GM12864 (cell line): Measurements from ENCODE around the gene LILRB2.

Experiments used
- DNase-seq: peaks from one replicate; pipeline ENCODE4 v3.0.0-alpha.2; 2011; ENCODE audit warnings: low read depth
- H3K4me3 ChIP-seq: 2 replicates; pipeline ENCODE4 v1.5.1; 2011; ENCODE audit warnings: mild to moderate bottlenecking, low read depth, low read length, control low read depth
- TF ChIP-seq, protein P1 (sequence below): IDR thresholded peaks from 2 replicates; pipeline ENCODE4 v1.5.1; 2011; ENCODE audit warnings: low read depth, mild to moderate bottlenecking, moderate library complexity, low read length, control low read depth, inconsistent platforms; ENCODE audit errors: missing control alignments

LILRB2 gene

DNA sequence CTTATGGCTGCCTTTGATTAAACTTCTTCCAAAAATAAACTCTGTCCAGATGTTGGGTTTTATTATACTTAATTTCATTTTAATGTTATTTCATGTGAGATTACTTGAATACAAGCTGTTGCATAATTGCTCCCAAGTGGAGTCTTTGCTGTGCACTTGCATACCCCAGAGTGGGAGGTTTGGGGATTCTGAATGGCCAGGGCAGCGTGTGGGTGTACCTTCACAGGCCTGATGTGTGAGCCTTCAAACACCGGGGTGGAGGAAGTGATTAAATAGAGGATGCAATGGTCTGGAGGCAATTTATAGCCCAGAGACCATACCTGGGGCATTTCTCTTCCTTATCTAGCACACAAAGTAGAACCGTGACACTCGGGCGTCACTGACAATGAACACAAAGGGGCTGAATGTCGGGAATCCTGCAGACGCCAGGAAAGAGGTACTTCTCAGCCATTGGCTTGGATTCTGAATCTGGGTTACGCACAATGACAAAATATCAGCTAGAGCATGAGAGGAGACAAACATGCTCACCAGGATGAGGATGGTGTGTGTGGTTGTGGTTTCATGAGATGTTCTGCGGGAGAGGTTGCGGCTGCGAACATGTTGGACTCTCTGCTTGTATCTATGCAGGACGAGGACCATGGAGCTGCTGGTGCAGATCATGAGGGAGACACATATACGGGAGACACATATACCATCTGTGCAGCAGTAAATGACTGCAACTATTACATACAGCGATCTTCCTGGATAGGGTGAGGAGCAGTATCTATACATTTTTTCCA is 39.2 kb upstream of the LILRB2 start:
- TF ChIP-seq, protein P1, sequence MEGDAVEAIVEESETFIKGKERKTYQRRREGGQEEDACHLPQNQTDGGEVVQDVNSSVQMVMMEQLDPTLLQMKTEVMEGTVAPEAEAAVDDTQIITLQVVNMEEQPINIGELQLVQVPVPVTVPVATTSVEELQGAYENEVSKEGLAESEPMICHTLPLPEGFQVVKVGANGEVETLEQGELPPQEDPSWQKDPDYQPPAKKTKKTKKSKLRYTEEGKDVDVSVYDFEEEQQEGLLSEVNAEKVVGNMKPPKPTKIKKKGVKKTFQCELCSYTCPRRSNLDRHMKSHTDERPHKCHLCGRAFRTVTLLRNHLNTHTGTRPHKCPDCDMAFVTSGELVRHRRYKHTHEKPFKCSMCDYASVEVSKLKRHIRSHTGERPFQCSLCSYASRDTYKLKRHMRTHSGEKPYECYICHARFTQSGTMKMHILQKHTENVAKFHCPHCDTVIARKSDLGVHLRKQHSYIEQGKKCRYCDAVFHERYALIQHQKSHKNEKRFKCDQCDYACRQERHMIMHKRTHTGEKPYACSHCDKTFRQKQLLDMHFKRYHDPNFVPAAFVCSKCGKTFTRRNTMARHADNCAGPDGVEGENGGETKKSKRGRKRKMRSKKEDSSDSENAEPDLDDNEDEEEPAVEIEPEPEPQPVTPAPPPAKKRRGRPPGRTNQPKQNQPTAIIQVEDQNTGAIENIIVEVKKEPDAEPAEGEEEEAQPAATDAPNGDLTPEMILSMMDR, result no peak
- DNase-seq, result no peak
- no peak overlapping the region for H3K4me3 ChIP-seq

DNA sequence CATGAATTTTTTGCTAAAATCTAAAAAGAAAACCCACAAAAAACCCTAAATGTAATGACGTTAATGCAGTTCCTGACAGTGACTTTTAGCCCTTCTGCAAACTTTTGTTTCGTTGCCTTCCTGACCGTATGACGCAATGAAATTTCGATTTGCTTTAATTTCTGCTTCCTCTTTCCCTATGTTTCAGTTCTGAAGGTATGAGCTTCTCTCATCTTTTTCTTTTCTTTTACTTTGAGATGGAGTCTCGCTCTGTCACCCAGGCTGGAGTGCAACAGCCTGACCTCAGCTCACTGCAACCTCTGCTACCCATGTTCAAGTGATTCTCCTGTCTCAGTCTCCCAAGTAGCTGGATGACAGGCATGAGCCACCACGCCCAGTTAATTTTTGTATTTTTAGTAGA is 38.1 kb upstream of the LILRB2 start:
- TF ChIP-seq, protein P1, result no peak
- DNase-seq, result no peak
- no peak overlapping the region for H3K4me3 ChIP-seq

DNA sequence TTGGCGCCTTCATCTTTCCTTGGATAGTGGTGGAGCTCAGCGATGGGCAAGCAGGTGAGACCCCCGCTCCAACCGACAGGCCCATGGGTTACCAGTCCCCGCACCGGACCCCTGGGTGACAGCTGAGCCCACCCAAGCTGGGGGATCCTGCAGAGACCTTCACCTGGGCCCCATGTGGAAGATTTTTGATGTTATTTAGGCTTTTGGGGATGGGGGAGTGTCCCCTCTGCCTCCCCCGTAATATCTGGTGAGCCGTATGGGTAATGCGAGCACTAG is 37.0 kb upstream of the LILRB2 start:
- TF ChIP-seq, protein P1, result no peak
- DNase-seq, result no peak
- H3K4me3 ChIP-seq, result no peak overlapping the region

DNA sequence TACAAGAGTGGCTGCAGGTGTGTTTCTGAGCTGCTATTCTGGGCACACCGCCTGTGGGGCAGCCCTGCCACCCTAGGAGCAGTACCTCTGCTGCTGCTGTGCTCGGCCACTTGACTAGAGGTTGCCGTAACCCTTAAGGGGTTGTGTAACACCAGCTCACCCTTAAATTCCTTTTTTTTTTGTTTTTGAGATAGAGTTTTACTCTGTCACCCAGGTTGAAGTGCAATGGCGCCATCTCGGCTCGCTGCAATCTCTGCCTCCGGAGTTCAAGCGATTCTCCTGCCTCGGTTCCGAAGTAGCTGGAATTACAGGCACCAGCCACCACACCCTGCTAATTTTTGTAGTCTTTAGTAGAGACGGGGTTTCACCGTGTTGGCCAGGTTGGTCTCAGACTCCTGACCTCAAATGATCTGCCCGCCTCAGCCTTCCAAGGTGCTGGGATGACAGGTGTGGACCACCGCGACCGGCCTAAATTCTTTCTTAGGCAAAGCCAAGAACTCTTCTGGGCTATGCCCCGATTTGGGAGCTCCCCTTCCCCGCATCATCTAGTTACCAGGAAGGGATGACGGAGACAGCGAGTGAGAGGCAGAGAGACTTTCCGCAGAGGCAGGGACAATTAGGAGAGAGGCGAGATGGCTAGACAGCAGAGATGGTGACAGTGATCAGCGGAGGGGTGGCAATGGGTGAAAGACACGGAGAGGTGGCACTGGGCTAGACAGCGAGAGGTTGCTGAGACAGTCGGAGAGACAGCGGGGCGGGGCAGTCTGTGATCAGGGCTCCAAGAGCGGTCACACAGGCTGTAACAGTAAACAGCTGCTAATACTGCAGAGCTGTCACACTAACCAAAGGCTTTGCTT is 36.4 kb upstream of the LILRB2 start:
- no peak for DNase-seq
- TF ChIP-seq, protein P1, result no peak
- no peak overlapping the region for H3K4me3 ChIP-seq

- TF ChIP-seq, protein P1, result no peak
- no peak overlapping the region for H3K4me3 ChIP-seq
- no peak for DNase-seq
These were observed 35.8 kb upstream of the LILRB2 start for GRCh38 chr19:54316746-54317107.

DNA sequence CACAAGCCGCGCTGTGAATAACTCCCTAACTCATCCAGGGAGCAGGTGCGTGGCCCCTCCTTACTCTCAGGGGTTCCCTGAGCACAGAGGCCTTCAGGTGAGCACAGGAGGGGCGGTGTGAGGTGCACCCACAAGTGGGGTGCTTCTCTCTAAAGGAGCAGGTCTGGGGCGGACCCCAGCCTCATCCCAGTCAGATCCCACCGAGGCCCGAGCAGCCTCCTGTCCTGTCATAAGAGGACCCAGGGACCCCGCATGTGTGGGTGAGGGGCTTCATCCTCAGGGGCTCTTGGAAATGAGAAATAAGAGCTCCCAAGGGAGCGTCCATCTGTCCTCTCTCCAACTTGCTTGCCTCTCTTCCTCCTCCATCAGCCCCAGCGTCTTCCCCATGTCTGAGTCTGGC is 35.0 kb upstream of the LILRB2 start:
- TF ChIP-seq, protein P1, result no peak
- H3K4me3 ChIP-seq, result no peak overlapping the region
- DNase-seq, result no peak
